Measurements from ENCODE around the gene ATG9B. TPM values are rescaled to one million over a fixed set of nuclear protein-coding genes. Genes with fewer than 3 reads are reported as not detected.
A peak's percentile ranks its signal among the peaks of the same experiment; 100 is the strongest.

The ATG9B gene, protein sequence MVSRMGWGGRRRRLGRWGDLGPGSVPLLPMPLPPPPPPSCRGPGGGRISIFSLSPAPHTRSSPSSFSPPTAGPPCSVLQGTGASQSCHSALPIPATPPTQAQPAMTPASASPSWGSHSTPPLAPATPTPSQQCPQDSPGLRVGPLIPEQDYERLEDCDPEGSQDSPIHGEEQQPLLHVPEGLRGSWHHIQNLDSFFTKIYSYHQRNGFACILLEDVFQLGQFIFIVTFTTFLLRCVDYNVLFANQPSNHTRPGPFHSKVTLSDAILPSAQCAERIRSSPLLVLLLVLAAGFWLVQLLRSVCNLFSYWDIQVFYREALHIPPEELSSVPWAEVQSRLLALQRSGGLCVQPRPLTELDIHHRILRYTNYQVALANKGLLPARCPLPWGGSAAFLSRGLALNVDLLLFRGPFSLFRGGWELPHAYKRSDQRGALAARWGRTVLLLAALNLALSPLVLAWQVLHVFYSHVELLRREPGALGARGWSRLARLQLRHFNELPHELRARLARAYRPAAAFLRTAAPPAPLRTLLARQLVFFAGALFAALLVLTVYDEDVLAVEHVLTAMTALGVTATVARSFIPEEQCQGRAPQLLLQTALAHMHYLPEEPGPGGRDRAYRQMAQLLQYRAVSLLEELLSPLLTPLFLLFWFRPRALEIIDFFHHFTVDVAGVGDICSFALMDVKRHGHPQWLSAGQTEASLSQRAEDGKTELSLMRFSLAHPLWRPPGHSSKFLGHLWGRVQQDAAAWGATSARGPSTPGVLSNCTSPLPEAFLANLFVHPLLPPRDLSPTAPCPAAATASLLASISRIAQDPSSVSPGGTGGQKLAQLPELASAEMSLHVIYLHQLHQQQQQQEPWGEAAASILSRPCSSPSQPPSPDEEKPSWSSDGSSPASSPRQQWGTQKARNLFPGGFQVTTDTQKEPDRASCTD
- 0.10 TPM in 1 of 2 replicates, not detected in the other for total RNA-seq

DNA sequence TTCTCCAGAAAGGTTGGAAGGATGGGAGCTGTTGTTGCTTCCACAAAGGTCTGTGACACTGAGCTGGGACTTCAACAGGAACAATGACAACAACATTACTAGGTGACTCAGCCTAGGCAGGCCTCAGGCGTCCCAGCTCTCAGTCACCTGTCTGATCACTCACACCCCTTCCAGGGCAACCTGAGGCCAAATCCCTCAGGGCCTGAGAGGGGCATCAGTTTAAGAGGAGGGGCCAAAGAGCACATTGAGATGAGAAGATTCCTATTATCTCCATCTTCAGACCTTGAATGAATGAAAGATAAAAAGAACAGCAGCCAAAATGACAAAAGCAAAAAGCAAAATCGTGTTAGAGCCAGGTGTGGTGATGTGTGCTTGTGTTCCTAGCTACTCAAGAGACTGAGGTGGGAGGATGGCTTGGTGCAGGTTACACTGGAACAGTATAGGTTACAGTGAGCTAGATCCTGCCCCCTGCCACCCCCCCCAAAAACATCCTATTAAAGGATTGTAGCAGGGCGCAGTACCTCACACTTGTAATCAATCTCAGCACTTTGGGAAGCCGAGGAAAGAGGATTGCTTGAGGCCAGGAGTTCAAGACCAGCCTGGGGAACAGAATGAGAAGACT lies at the start of gene ATG9B:
Gene ATG9B (minus strand): TSS at position 60 of the 622 bp plus-strand sequence. CDS start 71 bp downstream, outside the sequence.
- peak; percentile 27 for DNase-seq (ENCODE audit: low read depth)

DNA sequence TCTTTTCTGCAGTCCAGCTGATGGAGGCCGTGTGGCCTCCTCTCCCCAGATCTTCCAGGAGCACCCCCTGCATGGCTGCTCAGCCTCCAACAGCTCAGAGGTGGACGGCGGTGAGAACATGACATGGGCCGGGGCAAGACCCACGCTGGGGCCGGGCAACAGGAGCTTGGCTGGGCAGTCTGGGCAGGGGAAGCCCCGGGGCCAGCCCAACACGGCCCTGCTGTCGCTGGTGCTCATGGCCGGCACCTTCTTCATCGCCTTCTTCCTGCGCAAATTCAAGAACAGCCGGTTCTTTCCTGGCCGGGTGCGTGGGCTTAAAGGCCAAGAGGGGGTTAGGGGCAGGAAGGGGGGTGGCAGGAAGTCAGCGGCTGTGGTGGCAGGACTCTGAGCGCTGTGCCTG lies 49.7 kb upstream of the ATG9B start:
- DNase-seq (ENCODE audit: low read depth): no peak

DNA sequence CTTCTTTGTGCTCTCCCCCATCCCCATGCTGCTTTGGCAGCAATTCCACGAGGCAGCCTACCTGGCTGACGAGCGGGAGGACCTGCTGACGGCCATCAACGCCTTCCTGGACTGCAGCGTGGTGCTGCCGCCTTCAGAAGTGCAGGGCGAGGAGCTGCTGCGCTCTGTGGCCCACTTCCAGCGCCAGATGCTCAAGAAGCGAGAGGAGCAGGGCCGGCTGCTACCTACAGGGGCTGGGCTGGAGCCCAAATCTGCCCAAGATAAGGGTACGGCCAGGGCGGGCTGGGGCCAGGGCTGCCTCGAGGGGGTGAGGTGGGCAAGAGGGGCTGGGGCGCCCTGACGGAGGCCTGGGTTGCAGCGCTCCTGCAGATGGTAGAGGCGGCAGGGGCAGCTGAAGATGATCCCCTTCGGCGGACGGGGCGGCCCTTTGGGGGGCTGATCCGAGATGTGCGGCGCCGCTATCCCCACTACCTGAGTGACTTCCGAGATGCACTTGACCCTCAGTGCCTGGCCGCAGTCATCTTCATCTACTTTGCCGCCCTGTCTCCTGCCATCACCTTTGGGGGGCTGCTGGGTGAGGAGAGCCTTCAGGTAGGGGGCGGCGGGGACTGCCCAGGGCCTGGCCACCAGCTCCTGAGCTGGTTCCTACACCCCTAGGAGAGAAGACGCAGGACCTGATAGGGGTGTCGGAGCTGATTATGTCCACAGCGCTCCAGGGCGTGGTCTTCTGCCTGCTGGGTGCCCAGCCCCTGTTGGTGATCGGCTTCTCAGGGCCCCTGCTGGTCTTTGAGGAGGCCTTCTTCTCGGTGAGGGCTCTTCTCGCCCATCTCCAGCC lies 47.0 kb upstream of the ATG9B start:
- DNase-seq (ENCODE audit: low read depth): no peak

DNA sequence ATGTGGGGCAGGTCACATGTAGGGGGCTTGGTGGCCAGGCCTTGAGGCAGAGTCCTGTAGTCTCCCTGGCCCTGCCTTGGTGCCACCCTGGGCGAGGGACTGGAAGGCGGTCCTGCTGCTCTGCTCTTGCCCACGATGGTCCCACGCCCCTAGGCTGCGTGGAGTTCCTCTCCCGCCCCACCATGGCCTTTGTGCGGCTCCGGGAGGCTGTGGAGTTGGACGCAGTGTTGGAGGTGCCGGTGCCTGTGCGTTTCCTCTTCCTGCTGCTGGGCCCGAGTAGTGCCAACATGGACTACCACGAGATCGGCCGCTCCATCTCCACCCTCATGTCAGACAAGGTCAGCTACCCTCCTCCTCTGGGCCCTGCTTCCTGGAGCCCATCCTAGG lies 46.3 kb upstream of the ATG9B start:
- DNase-seq (ENCODE audit: low read depth): no peak

DNA sequence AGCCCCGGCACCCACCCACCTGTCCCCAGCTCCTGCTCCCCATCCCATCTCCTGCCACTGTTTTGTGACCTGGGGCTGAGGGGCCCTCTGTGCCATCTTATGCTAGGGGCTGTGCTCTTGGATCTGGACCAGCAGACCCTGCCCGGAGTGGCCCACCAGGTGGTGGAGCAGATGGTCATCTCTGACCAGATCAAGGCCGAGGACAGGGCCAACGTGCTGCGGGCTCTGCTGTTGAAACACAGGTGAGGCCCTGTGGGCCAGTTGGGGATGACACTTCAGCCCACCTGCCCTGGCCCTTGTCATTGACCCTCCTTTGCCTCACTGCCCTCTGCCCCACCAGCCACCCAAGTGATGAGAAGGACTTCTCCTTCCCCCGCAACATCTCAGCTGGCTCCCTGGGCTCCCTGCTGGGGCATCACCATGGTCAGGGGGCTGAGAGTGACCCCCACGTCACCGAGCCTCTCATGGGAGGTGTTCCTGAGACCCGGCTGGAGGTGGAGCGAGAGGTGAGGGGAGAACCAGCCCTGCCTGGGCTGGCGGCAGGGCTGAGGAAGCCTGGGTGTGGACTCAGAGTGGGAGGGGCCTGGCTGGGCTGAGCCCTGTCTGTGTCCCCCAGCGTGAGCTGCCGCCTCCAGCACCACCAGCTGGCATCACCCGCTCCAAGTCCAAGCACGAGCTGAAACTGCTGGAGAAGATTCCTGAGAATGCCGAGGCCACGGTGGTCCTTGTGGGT lies 45.7 kb upstream of the ATG9B start:
- DNase-seq (ENCODE audit: low read depth): no peak

DNA sequence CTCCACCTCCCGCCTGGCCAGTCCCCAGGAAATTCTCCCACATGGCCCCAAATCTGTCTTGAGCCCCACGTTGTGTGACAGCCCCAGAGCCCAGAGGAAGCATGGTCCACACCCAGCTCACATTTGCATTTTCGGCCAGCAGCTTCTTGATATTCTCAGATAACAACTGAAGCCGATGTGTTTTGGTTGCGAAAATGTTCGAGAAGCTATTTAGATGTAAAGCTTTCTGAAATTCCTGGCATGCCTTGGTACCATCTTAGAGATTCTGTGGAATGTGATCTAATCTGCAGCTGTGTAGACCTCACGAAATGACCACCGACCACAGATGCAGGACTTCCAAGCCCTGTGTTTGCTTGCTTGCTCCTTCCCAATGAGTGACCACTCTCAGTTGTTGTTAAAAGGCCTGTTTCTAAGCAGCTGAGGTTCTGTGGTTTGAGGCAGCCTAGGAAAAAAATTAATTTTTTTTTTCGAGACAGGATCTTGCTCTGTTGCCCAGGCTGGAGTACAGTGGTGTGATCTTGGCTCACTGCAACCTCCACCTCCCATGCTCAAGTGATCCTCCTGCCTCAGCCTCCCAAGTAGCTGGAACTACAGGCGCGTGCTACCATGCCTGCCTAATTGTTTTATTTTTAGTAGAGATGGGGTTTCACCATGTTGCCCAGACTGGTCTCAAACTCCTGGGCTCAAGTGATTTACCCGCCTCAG lies 43.9 kb upstream of the ATG9B start:
- no peak for DNase-seq (ENCODE audit: low read depth)

DNA sequence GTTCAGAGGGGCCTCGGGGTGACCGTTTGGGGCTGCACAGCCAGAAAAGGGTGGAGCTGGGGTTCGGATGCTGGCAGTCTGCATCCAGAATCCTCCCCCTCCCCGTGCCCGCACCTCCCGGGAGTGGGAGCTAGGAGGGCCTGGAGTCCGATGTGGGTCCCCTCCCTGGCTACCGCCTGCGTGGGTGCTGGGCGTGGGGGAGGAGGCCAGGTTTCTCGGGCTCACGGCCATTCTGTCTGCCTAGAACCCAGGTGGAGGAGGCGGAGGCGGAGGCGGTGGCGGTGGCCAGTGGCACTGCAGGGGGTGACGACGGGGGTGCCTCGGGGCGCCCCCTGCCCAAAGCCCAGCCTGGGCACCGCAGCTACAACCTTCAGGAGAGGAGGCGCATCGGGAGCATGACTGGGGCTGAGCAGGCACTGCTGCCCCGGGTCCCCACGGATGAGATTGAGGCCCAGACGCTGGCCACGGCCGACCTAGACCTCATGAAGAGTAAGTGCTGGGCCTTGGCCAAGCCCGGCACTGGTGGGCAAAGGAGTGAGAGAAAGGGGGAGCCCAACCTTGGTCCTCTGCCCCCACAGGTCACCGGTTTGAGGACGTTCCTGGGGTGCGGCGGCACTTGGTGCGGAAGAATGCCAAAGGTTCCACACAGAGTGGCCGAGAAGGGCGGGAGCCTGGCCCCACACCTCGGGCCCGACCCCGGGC lies 42.1 kb upstream of the ATG9B start:
- no peak for DNase-seq (ENCODE audit: low read depth)

DNA sequence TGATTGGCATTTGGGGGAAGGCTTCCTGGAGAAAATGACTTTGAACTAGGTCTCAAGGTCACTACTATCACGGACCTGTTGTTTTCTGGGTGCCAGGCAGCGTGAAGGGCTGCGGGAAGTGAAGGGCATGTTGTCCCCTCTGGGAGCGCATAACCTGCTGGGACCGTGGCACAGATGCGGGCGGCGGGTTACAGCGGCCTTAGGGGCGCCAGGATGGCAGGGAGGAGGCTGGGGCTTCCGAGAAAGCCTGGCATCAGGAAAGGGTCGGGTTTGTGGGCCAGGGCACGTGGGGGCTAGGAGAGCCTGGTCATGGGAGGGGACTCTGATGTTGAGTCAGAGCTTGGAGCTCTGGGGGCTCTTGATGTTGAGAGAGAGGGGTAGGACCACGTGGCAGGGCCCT lies 41.2 kb upstream of the ATG9B start:
- no peak for DNase-seq (ENCODE audit: low read depth)

DNA sequence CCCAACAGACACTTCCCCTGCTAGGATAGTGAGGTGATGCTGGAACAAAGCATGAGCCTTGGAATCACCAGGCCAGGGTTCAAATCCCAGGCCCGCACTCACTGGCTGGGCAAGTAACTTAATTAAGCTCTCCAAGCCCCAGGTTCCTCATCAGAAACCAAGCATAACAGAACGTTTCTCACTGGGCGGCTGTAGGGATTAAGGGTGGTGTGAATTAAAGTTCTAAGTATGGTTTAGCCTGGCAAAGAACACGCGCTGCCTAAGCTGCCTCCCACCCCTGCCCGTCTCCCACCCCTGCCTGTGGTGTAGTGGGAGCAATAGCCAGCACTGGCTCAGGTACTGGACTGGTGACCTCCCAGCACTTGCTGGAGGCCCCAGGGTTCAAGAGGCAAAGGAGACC lies 40.7 kb upstream of the ATG9B start:
- no peak for DNase-seq (ENCODE audit: low read depth)

DNA sequence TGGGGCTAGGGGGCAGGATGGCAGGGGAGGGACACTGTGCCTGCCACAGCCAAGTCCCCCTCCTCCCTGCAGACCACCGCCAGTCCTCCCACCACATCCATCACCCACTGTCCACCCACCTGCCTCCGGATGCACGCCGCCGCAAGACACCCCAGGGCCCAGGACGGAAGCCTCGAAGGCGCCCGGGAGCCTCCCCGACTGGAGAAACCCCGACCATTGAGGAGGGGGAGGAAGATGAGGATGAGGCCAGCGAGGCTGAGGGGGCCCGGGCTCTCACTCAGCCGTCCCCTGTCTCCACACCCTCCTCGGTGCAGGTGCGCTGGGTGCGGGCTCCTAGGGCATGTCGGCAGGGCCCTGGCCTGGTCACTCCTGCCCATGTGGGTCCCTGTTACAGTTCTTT lies 40.2 kb upstream of the ATG9B start:
- DNase-seq (ENCODE audit: low read depth): no peak

DNA sequence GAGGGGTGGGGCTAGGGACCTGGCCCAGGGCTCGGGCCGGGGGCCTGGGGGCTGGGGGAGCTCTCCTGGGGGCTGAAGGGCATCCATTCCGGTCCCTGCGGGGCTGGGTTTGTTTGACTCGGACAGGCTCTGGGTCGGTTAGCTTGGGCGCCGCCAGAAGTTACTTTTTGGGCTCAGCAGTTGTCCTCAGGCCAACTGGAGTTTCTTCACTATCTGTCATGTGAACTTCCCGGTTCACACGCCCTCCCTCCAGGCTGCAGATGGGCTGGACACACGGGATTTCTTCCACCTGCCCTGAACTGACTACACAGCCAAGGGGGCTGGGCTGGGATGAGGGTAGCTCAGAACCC lies 38.9 kb upstream of the ATG9B start:
- peak; percentile 54 for DNase-seq (ENCODE audit: low read depth)

DNA sequence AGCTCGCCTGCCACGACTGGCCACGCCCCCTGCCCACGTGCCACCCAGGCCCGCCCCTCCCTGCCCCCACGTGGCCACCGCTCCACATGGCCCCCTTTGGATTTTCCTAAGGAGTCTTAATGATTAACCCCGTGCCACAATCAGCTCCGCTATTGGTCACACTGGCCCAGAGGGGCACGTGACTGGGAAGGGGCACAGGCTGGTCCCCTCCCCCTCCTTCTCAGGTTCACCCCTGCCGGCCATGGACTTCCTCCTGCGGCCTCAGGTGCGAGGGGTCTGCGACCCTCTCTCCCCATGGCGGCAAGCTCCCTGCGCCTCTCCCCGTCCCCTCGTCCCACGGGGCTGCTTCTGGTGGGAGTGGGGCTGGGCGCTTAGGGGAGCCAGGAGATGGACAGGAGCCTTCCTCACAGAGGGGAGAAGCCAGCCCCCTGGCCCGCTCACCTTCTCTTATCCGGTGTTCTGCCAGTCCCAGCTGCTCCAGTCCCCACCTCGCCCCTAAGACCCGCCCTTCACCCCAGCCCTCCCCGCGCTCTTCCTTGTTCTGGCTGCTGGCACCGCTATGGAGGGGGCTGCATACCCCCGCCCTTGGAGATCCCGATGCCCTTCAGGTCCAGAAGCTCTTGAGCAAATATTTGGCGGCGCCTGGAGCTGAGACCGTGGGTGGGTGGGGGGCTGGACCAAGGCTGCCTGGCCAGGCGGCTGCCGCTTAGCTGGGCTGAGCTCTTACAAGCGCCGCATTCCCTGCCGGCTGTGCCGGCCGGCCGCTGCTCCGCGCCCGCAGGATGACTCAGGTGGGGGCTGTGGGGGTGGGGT lies 38.3 kb upstream of the ATG9B start:
- peak; percentile 91 for DNase-seq (ENCODE audit: low read depth)

DNA sequence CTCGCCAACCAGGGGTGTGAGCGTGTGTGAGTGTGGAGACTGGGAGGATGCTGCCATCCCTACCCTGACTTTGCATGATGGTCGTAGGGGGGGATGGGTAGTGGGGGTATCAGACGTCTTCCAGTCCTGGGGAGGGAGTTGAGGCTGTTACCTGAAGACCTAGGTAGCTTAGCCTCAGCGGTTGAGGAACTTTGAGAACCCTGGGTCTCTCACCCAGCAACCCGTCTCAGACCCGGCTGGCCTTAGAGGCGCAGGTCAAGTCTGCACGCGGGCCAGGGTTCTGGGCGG lies 37.8 kb upstream of the ATG9B start:
- DNase-seq (ENCODE audit: low read depth): no peak

DNA sequence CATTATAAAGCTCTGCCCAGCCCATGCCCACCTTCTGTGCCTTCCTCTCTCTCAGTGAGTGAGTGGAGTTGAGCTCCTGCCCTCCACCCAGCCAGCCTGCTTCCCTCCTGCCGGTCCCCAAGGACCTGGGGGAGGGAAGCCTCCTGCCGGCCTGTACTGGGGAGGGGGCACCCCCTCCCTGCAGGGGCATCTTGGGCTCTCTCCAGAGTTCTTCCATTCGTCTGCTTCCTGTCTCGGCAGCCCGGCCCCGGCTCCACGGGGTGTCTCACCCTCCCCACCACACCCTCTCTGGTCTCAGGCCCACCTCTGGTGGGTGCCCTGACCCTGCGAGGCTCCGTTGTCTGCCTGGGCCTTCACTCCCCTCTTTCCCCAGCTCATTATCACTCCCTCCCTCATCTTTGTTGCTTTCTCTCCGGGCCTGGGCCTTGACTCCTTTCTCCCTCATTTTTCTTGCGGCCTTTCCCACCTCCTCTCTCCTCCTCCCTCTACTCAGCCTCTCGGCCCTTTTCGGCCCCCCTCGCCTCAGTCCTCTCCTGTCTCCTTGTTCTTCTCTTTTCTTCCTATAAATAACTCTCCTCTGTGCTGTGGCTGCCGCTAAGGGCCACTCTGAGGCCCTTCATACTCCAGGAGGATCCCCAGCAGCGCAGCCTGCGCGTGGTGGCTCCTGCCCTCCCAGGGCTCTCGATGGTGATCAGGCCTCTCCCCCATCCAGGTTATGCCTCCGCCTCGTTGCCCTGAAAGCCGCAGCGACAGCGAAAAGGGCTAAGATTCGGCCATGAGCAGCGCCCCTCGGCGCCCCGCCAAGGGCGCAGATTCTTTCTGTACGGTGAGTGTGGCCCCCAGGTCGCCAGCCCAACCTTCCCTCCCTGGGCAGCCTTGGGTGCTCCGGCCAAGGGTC lies 37.2 kb upstream of the ATG9B start:
- DNase-seq (ENCODE audit: low read depth): no peak

DNA sequence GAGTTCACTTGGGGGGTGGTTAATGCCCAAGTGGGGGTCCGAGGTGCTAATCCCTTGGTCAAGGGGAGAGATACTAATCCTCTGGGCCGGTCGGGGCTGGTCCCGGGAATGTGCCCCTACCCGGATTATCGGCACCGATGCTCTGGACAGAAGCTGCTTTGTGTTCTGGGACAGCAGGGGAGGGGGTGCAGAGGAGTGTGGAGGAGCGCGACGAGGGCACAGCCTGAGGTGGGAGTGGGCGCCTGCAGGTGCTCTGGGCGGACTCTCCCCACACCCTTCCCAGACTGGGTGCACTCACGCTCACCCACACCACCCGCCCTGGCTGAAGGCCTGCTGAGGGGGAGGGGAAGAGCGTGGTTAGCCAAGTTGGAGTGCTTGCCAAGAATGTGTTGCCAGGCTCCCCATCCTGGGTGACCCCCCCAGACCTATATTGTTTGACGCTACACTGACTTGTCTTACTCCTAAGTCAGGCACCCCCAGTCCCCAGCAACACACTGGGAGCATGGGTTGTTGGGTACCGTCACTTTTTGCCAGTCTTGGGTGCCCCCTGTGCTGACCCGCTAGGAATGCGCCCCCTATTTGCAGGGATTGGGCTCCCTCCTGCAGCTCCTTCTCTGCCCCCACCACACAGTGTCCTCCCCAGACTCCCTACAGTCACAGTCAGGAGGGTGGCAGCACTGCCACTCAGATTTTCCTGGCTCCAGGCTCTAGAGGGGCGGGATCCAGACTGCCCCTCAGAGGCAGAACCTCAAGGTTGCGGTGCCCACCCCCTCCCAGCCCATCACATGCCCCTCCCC lies 36.3 kb upstream of the ATG9B start:
- peak; percentile 65 for DNase-seq (ENCODE audit: low read depth)

DNA sequence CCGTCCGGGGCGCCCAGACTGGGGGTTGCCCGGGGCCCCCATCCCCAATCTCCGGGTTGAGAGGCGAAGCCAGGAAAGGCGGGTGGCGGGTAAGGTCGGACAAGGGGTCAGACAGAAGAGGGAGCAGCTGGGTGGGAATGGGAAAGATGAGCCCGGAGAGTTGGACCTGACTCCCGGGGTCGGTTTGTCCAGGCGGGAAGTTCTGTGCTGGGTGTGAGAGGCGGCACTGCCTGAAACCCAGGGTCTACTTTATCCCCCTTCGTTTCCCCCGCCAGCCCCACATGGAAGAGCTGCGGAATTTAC lies 35.8 kb upstream of the ATG9B start:
- no peak for DNase-seq (ENCODE audit: low read depth)

DNA sequence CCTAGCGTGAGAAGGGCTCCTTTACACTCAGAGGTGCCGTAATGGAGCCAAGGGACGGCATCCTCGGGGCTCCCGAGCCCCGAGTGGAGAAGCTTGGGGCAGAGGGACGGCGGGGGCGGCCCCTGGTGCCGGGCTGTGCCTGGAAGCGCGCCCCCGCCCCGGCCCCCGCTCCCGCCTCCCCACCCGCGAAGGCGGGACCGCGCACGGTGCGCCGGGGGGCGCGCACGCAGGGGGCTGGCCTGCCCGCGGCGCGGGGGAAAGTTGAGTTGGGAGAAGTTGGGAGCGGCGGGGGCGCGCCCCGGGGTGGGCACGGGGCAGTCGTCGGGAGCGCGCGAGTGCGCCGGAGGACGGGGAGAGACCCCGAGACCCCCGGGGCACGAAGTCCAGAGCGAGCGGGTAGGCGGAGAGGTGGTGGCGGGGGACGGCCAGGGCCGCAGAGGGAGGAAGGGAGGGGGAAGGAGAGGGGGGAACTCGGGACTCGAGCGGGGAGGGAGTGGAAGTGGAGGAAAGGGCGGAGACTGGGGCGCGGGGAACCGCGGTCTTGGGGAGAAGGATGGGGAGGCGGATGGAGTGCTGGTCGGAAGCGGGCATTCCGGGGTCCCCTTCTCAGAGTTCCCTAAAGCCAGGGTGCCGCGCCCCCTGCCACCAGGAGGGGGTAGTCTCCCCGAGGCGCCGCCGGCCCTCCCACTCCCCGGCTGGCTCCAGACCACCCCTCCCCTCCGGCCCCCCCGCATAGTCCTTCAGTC lies 35.2 kb upstream of the ATG9B start, which contains the start of gene SLC4A2:
Gene SLC4A2 (plus strand): TSS at position 223 of the 746 bp plus-strand sequence. CDS start 2,399 bp downstream, outside the sequence.
- DNase-seq (ENCODE audit: low read depth): no peak
